Erythroblast (primary cell): Measurements from ENCODE around the gene UNC5A.

Source experiments
- DNase-seq, 2 experiments: peaks; one replicate each; lab custom pipeline; 2025; lab: John Stamatoyannopoulos, UW
- GATA1 ChIP-seq: IDR thresholded peaks from 2 replicates; pipeline ENCODE4 v1.6.1; 2011; ENCODE audit warnings: low read depth, mild to moderate bottlenecking, control low read depth, low read length, moderate library complexity
- POLR2A ChIP-seq: IDR thresholded peaks from 2 replicates; pipeline ENCODE4 v1.6.1; 2011; ENCODE audit warnings: mild to moderate bottlenecking, low read length

Gene UNC5A

DNA sequence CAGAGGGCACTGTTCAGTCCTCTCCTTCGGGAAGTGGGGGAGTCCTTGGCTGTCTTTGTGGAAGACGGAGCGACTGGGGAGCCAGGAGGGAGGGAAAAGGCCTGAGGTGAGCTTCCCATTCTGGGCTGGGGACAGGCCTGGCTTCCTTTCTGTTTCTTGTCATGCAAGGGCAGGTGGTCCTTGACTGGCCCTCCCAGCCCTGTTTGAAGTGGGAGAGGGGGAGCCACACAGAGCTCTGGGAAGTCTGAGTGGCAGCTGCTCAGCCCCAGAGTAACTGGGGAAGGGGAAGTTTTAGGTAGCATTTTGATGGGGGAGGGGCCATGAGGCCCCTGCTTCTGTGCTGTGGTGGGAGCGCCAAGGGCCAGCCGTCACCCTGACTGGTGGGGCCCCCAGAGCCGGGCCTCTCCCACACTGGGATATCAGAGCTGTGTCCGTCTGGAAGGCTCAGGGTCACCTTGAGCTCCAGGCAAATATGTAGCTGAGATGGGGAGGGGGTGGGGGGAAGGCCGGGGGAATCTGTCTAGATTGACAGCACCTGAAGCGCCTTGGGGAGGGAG, 6.5 kb downstream of the UNC5A start:
- DNase-seq, result no peak
- no peak for TF ChIP-seq GATA1

DNA sequence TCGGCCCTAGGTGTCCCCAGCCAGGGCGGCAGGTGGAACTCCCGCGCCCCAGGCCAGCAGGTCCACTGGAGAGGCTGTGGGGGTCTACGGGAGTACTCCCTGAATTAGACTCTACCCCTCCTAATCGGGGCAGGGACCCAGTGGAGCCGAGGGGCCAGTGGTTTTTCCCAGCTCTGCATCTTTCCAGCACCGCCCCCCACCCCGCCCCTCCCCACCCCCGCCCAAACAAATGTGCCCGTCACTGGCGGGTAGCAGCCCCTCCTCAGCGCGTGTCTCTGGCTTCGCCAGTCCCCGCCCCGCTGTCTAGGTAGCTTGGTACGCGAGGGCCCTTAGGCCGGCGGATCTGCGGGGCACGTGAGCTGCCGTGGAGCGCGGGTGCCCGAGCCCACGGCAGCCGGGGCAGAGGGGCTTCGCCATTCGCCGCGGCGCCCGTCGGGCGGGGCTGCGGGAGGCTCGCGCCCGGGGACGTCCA, 7.0 kb downstream of the UNC5A start:
- no peak for DNase-seq
- TF ChIP-seq GATA1, result no peak
- TF ChIP-seq POLR2A, result no peak

DNA sequence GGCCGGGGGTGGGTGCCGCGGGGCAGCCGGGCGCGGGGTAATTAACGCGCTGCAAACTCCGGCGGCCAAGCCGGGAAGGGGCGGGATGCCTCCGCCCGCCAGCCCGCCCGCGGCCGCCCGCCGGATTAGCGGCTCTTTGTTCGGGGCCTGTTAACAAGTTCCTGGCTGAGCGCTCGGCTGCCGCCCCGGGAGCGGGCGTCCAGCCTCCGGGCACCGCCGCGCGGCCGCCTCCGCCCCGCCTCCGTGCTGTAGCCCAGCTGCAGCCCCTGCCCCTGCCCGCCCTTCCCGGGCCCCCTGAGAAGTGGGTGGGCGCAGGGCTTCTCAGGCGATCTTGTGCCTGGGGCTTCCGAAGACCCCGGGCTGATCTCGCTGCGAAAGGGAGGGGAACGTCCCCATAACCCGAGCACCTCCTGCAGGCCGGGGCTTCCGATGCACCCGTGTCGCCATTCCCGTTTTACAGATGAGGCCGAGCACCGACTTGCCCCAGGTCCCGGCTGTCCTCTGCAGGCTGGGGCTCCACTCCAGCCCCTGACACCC, 7.5 kb downstream of the UNC5A start:
- DNase-seq, result peak; percentile 12 to 13
- TF ChIP-seq GATA1 (no peak), POLR2A (no peak)

DNA sequence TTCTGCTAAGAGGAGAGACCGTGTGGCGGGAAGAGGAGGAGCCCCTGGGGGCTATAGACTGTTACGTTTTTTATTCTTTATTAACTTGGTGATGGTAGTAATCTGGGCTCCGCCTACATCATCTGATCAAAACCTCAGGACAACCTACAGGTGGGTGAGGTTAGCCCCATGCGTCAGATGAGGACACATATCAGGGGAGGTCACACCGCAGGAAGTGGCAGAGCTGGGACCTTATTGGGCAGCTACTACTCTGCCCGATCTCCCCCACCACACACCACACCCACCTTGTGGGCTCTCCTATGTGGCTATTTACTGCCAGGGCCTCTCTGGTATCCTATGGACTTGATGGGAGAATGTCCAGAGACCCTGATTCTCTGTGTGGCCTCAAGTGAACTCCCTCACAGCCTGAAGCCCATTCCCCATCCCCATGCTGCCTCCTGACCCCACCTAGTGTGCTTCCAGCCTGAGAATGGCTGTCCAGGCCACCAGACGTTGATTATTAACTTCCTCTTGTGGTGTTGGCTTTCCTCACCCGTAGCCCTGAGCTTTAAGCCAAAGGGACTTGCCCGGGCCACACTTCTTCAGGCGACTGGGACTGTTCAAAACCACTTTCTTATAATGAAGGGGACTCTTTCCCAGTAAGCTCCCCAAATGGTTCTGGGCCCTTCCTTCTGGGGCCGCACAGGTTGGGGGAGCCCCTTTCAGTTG, 8.2 kb downstream of the UNC5A start:
- no peak for DNase-seq
- TF ChIP-seq GATA1 (no peak), POLR2A (no peak)

DNA sequence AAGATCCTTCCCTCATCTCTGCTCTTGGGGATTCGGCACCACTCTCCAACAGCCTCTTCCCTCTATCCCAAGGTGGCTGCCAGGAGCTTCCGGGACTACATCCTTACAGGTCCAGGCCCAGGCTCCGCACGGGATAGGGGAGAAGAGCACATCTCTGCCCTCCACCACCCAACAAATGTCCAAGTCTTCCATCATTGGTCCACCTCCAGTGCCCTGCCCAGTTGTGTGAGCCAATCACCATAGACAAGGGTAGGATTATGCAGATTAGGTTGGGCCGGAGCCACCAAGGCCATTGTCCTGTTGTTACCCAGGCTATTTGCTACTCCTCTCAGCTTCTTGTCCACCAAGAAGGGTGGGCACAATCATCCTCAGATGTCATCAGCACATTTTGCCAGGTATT, 9.1 kb downstream of the UNC5A start:
- no peak for TF ChIP-seq POLR2A
- no peak for TF ChIP-seq GATA1

DNA sequence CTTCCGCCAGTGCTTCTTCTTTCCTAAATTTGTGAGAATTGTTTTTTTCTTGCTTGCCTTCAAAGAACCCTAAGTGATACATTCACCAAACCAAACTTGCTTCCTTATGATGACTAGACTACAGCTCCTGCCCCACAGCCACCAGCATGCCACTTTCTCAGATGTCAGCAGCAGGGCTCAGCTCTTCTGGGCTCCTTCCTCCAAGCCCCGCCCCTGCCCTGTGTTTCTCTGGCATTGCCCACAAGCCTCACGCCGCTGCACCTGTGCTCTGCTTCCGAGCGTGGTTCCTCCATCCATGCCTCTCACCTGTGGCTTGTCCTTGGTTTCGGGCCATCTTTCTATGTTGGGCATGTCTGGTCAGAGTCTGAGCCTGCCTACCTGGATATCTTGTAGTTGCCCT, 10.6 kb downstream of the UNC5A start:
- no peak for DNase-seq
- TF ChIP-seq GATA1 (no peak), POLR2A (no peak)

More for the DNA sequence above, 9.1 kb downstream of the UNC5A start:
- no peak for DNase-seq

DNA sequence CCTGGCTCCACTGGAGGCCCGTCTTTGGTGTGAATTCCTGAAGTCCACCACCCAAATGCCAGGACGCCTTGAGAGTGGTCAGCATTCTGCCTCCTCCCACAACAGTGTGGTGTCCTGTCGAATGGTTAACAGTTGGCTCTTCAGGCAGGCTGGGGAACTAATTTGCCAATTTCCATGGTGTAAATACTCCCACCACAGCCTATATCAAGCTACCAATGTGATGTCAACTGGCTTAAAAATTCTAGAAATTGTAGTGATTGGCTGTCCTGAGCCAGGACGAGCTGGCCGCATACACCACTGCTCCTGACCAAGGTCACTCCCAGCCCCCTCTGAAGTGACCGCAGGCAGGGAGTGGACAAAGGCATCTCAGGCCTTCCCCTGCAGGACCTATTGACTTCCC, 11.1 kb downstream of the UNC5A start:
- no peak for DNase-seq
- TF ChIP-seq GATA1, result no peak
- no peak for TF ChIP-seq POLR2A

DNA sequence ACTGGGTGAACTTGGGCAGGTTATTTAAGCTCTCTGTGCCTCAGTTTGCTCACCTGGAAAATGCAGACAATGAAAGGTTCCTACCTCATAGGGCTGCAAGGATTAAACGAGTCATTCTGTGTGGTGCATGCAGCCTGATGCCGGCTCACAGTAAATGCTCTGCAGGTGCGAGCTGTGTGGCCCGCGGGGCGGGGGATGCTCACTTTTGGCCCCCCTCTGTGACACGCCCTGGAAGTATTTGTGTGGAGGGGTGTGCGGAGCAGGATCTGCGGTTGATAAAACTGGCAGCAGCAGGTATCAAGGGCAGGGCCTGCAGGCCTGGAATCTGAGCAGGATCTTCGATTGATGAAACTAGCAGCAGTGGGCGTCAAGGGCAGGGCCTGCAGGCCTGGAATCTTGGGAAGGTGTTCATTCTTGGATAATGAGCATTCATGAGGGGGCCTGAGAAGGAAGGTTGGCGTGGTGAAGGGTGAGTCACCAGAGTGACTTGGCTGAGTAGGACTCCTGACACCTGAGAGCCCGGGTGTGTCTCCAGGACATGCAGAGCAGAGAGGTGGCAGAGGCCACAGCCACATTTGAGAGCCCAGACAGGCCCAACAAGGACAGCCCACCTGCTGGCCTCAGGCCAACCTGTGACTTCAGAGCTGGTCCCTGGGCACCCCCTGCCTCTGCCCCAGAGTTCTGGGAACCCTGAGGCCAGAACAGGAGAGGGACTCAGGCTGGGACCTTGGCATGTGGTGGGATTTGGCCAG, 11.9 kb downstream of the UNC5A start:
- TF ChIP-seq POLR2A (no peak), GATA1 (no peak)
- no peak for DNase-seq

DNA sequence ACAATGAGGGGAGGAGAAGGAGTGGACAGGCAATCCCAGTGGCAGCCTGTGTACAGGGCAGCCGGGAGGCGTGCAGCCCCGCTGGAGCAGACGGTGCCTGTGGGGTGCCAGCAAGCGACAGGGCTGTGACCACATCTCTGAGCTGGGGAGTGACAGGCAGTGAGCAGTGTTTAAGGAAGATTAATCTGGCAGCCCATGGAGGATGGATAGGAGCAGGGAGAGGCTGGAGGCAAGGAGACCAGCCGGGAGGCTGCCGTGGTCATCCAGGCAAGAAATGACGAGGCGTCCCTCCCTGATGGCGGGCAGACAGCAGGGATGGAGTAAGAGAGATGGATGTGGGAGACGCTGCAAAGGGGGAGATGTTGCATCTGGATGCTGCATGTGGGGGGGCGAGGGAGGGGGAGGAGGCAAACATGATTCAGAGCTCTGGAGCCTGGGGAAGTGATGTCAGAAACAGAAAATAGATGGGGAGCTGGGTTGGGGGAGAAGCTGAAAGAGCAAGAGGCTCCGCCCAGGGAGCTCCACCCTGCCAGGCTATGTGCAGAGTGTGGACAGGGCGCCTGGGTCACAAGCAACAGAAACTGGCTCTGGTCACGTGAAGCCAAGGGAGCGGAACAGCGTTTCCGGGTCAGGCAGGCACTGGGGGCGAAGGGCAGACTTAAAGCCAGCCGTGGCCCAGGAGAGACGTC, 12.6 kb downstream of the UNC5A start:
- TF ChIP-seq POLR2A (no peak), GATA1 (no peak)
- DNase-seq, result no peak

DNA sequence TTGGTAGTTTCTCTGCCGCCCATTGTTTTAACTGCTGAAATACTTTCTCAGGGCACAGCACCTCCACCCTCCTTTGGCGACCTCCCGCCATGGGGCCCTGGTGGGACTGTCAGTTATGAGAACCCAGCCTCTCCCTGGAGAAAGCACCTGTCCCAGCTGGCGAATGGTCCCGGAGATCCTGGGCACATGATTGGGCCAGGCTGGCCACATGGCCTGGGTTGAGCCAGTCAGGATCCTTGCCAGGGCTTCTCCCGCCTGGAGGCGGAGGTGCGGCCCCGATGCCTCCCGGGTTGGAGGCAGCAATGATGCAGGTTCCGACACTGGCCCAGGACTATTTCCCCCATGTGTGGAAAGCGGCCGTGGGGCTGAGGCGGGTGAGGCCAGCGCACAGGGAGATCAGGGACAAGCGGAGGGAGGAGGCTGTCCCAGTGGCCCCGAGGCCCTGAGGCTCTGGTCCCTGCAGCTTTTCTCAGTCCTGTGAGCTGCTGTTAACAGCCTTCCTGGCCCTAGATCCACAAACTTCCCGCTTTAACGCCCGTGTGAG, 13.6 kb downstream of the UNC5A start:
- DNase-seq, result no peak
- no peak for TF ChIP-seq GATA1
- no peak for TF ChIP-seq POLR2A

DNA sequence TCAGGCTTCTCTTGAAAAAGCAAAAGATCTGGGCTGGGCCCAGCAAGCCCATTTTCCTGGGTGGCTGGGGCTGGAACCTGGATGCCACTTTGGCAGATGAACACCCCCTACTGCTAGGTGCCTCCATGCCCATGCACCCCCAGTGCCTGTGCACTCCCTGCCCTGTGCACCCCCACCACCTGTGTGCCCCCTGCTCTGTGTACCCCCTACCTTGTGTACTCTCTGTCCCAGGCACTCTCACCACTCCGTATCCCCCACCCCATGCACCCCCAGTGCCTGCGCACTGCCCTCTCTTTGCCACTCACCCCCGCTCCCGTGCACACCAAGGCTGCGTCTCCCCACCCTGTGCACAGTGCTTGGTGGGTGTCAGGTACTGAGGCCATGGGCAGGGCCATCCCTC, 14.2 kb downstream of the UNC5A start:
- DNase-seq, result no peak
- no peak for TF ChIP-seq POLR2A
- no peak for TF ChIP-seq GATA1

DNA sequence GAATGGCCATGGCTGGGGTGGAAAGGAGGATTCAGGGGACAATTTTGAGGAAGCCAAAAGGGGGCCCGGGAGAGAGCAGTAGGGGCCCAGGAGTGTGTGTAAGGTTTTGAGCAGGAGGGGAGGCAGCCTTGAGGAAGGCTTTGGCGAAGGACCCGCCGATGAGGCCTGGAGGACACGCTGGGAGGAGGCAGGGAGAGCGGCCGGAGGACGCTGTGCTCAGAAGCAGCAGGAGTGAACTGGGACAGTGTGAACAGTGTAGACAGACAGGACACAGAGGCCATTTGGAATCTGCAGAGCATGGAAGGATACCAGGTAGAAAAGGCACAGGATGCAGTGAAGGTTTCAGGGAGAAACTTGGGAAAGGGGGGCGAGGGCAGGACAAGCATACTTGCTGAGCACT, 14.9 kb downstream of the UNC5A start:
- TF ChIP-seq POLR2A, result no peak
- no peak for TF ChIP-seq GATA1
- DNase-seq, result no peak

DNA sequence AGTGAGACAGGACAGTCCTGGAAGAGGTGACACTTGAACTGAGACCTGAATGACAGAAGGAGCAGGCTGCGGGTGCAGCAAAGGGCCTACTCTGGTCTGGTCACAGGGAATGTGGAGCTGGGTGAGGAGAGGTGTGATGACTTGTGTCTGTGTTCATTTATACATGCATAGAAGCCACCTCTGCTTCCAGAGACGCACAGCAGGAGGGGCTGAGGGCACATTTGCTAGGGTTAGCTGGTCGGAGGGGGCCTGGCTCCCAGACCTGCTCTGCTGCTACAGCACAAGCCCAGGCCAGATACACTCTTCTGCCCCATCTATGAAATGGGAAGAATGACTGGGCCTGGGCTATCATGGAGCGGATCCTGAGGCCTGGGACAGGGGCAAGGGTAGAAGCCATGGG, 15.6 kb downstream of the UNC5A start:
- TF ChIP-seq POLR2A, result no peak
- TF ChIP-seq GATA1, result no peak
- DNase-seq, result no peak
